ENCODE measurements around the gene ANKRD34B. TPM values are rescaled to one million over a fixed set of nuclear protein-coding genes. Genes with fewer than 3 reads are reported as not detected.
"Not testable (repeated sequence)": the region's sequence is repeated elsewhere in the genome, so short reads cannot be mapped to it uniquely, and the experiment has no call there.

ANKRD34B gene
- total RNA-seq, 2 donors from 2014 or later: 0.20 to 0.49 TPM

DNA sequence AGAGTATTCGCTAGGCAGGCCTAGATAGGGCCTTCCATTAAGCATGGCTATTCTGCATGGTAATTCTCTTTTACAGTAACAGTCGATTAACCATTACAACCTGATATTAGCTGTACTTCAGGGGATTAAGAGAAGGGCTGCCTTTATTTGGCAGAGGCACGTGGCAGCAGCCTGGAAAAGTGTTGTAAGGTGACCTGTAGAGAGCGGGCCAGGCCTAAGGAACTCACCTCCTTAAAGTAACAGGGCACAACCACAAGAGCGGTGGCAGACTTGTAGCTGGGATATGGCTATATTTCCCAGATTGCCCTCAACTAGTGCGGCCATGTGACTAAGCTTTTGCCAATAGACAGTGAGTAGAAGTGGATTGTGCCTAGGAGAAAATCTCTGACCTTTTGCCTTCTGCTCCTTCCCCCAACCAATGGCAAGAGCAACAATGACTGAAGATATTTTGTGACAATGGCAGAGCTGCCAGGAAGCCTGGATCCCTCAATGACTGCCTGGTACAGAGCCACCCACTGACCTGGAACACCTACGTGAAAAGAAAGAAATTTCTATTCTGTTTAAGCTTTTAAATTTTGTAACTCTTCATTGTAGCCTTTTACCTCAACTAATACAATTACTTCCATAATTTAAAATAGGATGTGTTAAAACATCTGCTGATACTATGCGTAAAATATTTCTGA, 18.9 kb upstream of the ANKRD34B start:
- Histone ChIP-seq H3K9ac (ENCODE audit: extremely low read depth, low read length, poor library complexity, severe bottlenecking) (no peak overlapping the region), H3K27me3 (ENCODE audit: control insufficient read depth, insufficient read depth, low read length, poor library complexity, severe bottlenecking) (no peaks in the 10 kb centered on the region), H3K4me3 (ENCODE audit: low read length) (no peak overlapping the region), H3K36me3 (ENCODE audit: control insufficient read depth, insufficient read depth, low read length) (no peaks in the 10 kb centered on the region), H3K4me1 (ENCODE audit: control insufficient read depth, insufficient read depth, low read length) (no peaks in the 10 kb centered on the region), H3K9me3 (ENCODE audit: control insufficient read depth, low read length) (no peaks in the 10 kb centered on the region), H3K27ac (ENCODE audit: low read depth, low read length) (no peak overlapping the region)
- no peak for TF ChIP-seq CTCF (conservative IDR thresholded peaks at IDR 0.05)
- Mint-ChIP-seq H3K27ac (no peak overlapping the region), H3K9me3 (no peaks in the 10 kb centered on the region), H3K36me3 (ENCODE audit: low read depth) (no peaks in the 10 kb centered on the region), H3K4me3 (no peak overlapping the region), H3K27me3 (ENCODE audit: insufficient read depth) (no peaks in the 10 kb centered on the region), H3K4me1 (peaks cover 9% of the 10 kb centered on the region)
- 89 to 93% methylated on average over 5 to 8 of the region's 8 CpGs for WGBS, 2 experiments (ENCODE audit: insufficient coverage in 1 of 2, insufficient read length in 1 of 2)
- DNase-seq: no peak

DNA sequence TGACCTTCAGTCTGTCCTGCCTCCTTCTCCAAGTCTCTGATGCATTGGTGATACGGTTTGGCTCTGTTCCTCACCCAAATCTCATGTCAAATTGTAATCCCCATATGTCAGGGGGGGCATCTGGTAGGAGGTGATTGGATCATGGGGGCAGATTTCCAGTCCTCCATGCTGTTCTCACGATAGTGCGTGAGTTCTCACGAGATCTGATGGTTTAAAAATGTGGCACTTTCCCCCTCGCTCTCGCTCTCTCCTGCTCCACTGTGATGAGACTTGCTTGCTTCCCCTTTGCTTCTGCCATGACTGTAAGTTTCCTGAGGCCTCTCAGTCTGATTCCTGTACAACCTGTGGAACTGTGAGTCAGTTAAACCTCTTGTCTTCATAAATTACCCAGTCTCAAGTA, 14.7 kb upstream of the ANKRD34B start:
- Mint-ChIP-seq H3K27me3 (ENCODE audit: insufficient read depth) (peaks cover 2% of the 10 kb centered on the region), H3K36me3 (ENCODE audit: low read depth) (no peaks in the 10 kb centered on the region), H3K9me3 (no peaks in the 10 kb centered on the region), H3K4me3 (no peak overlapping the region), H3K27ac (no peak overlapping the region), H3K4me1 (no peaks in the 10 kb centered on the region)
- Histone ChIP-seq H3K4me1 (ENCODE audit: control insufficient read depth, insufficient read depth, low read length) (no peaks in the 10 kb centered on the region), H3K27me3 (ENCODE audit: control insufficient read depth, insufficient read depth, low read length, poor library complexity, severe bottlenecking) (peaks cover under 1% of the 10 kb centered on the region), H3K27ac (ENCODE audit: low read depth, low read length) (no peak overlapping the region), H3K36me3 (ENCODE audit: control insufficient read depth, insufficient read depth, low read length) (no peaks in the 10 kb centered on the region), H3K4me3 (ENCODE audit: low read length) (no peak overlapping the region), H3K9me3 (ENCODE audit: control insufficient read depth, low read length) (no peaks in the 10 kb centered on the region), H3K9ac (ENCODE audit: extremely low read depth, low read length, poor library complexity, severe bottlenecking) (no peak overlapping the region)
- TF ChIP-seq CTCF (conservative IDR thresholded peaks at IDR 0.05): no peak
- no peak for DNase-seq
- 94 to 97% methylated on average over 5 to 6 of the region's 6 CpGs for WGBS, 2 experiments (ENCODE audit: insufficient coverage in 1 of 2, insufficient read length in 1 of 2)

GRCh38 chr5:80580291-80580690, 10.2 kb upstream of the ANKRD34B start:
- H3K4me3 ChIP-seq (ENCODE audit: low read length); H3K27ac Mint-ChIP-seq; H3K36me3 Mint-ChIP-seq (ENCODE audit: low read depth); H3K9me3 ChIP-seq (ENCODE audit: control insufficient read depth, low read length); H3K36me3 ChIP-seq (ENCODE audit: control insufficient read depth, insufficient read depth, low read length); DNase-seq; H3K4me1 ChIP-seq (ENCODE audit: control insufficient read depth, insufficient read depth, low read length); H3K9me3 Mint-ChIP-seq; H3K4me3 Mint-ChIP-seq; H3K9ac ChIP-seq (ENCODE audit: extremely low read depth, low read length, poor library complexity, severe bottlenecking); H3K27ac ChIP-seq (ENCODE audit: low read depth, low read length); H3K4me1 Mint-ChIP-seq: not testable (repeated sequence)
- H3K27me3 ChIP-seq (ENCODE audit: control insufficient read depth, insufficient read depth, low read length, poor library complexity, severe bottlenecking): peaks cover 25% of the 10 kb centered on the region
- peaks cover 39% of the 10 kb centered on the region for H3K27me3 Mint-ChIP-seq (ENCODE audit: insufficient read depth)
- 100% methylated on average over 1 of the region's 3 CpGs; no CpG with 5 or more reads in 1 of the 2 experiments for WGBS, 2 experiments (ENCODE audit: insufficient coverage in 1 of 2, insufficient read length in 1 of 2)

- no peak for DNase-seq
Measured at GRCh38 chr5:80579050-80579449, 9.0 kb upstream of the ANKRD34B start.

More at GRCh38 chr5:80579050-80579449, 9.0 kb upstream of the ANKRD34B start:
- Histone ChIP-seq H3K9me3 (ENCODE audit: control insufficient read depth, low read length) (no peaks in the 10 kb centered on the region), H3K27ac (ENCODE audit: low read depth, low read length) (no peak overlapping the region), H3K36me3 (ENCODE audit: control insufficient read depth, insufficient read depth, low read length) (no peaks in the 10 kb centered on the region), H3K27me3 (ENCODE audit: control insufficient read depth, insufficient read depth, low read length, poor library complexity, severe bottlenecking) (peaks cover 36% of the 10 kb centered on the region), H3K4me1 (ENCODE audit: control insufficient read depth, insufficient read depth, low read length) (no peaks in the 10 kb centered on the region), H3K4me3 (ENCODE audit: low read length) (no peak overlapping the region), H3K9ac (ENCODE audit: extremely low read depth, low read length, poor library complexity, severe bottlenecking) (no peak overlapping the region)
- WGBS, 2 experiments (ENCODE audit: insufficient coverage in 1 of 2, insufficient read length in 1 of 2): 89 to 94% methylated on average over 2 of the region's 2 CpGs
- Mint-ChIP-seq H3K27ac (no peak overlapping the region), H3K4me1 (no peaks in the 10 kb centered on the region), H3K9me3 (no peaks in the 10 kb centered on the region), H3K36me3 (ENCODE audit: low read depth) (no peaks in the 10 kb centered on the region), H3K4me3 (no peak overlapping the region), H3K27me3 (ENCODE audit: insufficient read depth) (peaks cover 50% of the 10 kb centered on the region)
- TF ChIP-seq CTCF (conservative IDR thresholded peaks at IDR 0.05): no peak

Data from endodermal cell (in vitro differentiated cells).